Measurements from ENCODE around the gene CYBA.
A peak's percentile ranks its signal among the peaks of the same experiment; 100 is the strongest.
"Not testable (repeated sequence)": the region's sequence is repeated elsewhere in the genome, so short reads cannot be mapped to it uniquely, and the experiment has no call there.

Gene CYBA

GRCh38 chr16:88672776-88673175, 21.9 kb upstream of the CYBA start:
- no peaks in the 10 kb centered on the region for H3K4me1 ChIP-seq (ENCODE audit: insufficient read depth, poor library complexity, severe bottlenecking)
- peaks cover 3% of the 10 kb centered on the region for H3K27me3 ChIP-seq (ENCODE audit: insufficient read depth, poor library complexity, severe bottlenecking)
- H3K27ac ChIP-seq (ENCODE audit: poor library complexity, severe bottlenecking) = no peak overlapping the region
- H3K36me3 ChIP-seq (ENCODE audit: low read depth) = 0 out of 2 replicates have a peak, but pooled peaks cover 3% of the 10 kb centered on the region
- no peak overlapping the region for H3K4me3 ChIP-seq (ENCODE audit: severe bottlenecking)
- TF ChIP-seq, protein P1, sequence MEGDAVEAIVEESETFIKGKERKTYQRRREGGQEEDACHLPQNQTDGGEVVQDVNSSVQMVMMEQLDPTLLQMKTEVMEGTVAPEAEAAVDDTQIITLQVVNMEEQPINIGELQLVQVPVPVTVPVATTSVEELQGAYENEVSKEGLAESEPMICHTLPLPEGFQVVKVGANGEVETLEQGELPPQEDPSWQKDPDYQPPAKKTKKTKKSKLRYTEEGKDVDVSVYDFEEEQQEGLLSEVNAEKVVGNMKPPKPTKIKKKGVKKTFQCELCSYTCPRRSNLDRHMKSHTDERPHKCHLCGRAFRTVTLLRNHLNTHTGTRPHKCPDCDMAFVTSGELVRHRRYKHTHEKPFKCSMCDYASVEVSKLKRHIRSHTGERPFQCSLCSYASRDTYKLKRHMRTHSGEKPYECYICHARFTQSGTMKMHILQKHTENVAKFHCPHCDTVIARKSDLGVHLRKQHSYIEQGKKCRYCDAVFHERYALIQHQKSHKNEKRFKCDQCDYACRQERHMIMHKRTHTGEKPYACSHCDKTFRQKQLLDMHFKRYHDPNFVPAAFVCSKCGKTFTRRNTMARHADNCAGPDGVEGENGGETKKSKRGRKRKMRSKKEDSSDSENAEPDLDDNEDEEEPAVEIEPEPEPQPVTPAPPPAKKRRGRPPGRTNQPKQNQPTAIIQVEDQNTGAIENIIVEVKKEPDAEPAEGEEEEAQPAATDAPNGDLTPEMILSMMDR (IDR thresholded peaks at IDR 0.05; ENCODE audit: poor library complexity, severe bottlenecking) = peak; percentile 9
- no peak; the same call in 2 of the 3 replicates for ATAC-seq (ENCODE audit: low read depth)
- peak; percentile 67 for DNase-seq (ENCODE audit: low spot score)
- no peaks in the 10 kb centered on the region for H3K9me3 ChIP-seq (ENCODE audit: severe bottlenecking)

DNA sequence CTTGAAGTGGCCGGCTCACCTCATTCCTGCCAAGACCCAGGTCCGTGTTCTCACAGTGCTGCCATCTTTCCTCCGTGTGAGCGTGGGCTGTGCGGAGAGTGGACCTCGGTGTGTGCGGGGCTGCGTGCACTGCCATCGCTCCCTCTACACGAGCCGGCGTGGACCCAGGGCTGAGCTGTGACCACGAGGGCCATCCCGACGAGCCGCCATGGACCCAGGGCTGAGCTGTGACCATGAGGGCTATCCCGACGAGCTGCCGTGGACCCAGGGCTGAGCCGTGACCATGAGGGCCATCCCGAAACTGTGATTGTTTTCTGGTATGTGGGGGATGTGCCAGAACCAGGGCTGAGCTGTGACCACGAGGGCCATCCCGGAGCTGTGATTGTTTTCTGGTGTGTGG, 21.0 kb upstream of the CYBA start:
- 0 out of 2 replicates have a peak, but pooled peaks cover 3% of the 10 kb centered on the region for H3K36me3 ChIP-seq (ENCODE audit: low read depth)
- no peak for ATAC-seq (ENCODE audit: low read depth)
- no peaks in the 10 kb centered on the region for H3K4me1 ChIP-seq (ENCODE audit: insufficient read depth, poor library complexity, severe bottlenecking)
- TF ChIP-seq, protein P1 (IDR thresholded peaks at IDR 0.05; ENCODE audit: poor library complexity, severe bottlenecking) = no peak
- DNase-seq (ENCODE audit: low spot score) = no peak
- no peak overlapping the region for H3K27ac ChIP-seq (ENCODE audit: poor library complexity, severe bottlenecking)
- H3K27me3 ChIP-seq (ENCODE audit: insufficient read depth, poor library complexity, severe bottlenecking) = no peaks in the 10 kb centered on the region
- H3K9me3 ChIP-seq (ENCODE audit: severe bottlenecking) = no peaks in the 10 kb centered on the region
- no peak overlapping the region for H3K4me3 ChIP-seq (ENCODE audit: severe bottlenecking)

DNA sequence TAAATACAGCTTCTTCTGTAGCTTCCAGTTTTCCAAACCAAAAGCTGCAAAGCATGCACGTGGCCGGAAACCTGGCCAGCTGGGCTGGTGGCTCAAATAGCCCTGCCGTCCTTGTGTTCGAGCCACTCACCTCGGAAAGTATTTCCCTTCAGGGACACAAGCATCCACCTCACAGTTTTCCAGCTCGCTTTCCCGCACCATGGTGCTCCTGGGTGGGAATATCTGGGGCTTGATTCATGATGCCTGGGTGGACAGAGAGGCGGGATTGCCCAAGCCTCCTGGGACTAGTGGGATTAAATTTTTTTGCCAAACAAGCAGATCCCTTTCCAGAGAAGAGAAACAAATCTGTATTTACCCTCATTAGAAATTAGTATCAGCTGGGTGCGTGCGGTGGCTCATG, 19.1 kb upstream of the CYBA start:
- H3K4me3 ChIP-seq (ENCODE audit: severe bottlenecking) = no peak overlapping the region
- H3K36me3 ChIP-seq (ENCODE audit: low read depth) = peaks cover 10% of the 10 kb centered on the region; the same call in 1 of the 2 replicates
- no peaks in the 10 kb centered on the region for H3K4me1 ChIP-seq (ENCODE audit: insufficient read depth, poor library complexity, severe bottlenecking)
- TF ChIP-seq, protein P1 (IDR thresholded peaks at IDR 0.05; ENCODE audit: poor library complexity, severe bottlenecking) = no peak
- no peaks in the 10 kb centered on the region for H3K27me3 ChIP-seq (ENCODE audit: insufficient read depth, poor library complexity, severe bottlenecking)
- no peak overlapping the region for H3K27ac ChIP-seq (ENCODE audit: poor library complexity, severe bottlenecking)
- no peak for ATAC-seq (ENCODE audit: low read depth)
- no peaks in the 10 kb centered on the region for H3K9me3 ChIP-seq (ENCODE audit: severe bottlenecking)
- DNase-seq (ENCODE audit: low spot score) = no peak

- H3K4me1 ChIP-seq (ENCODE audit: insufficient read depth, poor library complexity, severe bottlenecking); ATAC-seq (ENCODE audit: low read depth); H3K9me3 ChIP-seq (ENCODE audit: severe bottlenecking); DNase-seq (ENCODE audit: low spot score); H3K27me3 ChIP-seq (ENCODE audit: insufficient read depth, poor library complexity, severe bottlenecking); H3K27ac ChIP-seq (ENCODE audit: poor library complexity, severe bottlenecking); H3K4me3 ChIP-seq (ENCODE audit: severe bottlenecking): not testable (repeated sequence)
- peaks cover 13% of the 10 kb centered on the region; the same call in 1 of the 2 replicates for H3K36me3 ChIP-seq (ENCODE audit: low read depth)
Observed at GRCh38 chr16:88669493-88669892, 18.6 kb upstream of the CYBA start.

DNA sequence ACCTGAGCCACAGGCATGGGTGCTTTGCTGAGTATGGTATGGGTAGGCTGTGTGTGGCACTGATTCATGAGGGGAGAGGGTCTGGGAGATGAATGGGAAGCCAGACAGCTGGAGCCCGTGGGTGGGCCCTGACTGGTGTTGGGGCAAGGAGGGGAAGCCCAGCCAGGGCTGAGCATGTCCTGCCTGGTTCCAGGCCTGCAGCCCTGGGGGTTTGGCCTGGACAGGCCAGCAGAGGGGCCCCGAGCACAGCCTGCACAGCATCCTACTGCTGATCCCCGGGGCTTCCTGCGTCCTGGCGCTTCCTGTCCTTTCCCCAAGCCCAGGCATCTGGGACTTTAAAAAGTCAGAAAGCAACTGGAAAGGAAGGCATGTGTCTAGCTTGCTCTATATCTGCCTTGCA, 16.6 kb upstream of the CYBA start:
- DNase-seq (ENCODE audit: low spot score) (no peak), ATAC-seq (ENCODE audit: low read depth) (no peak)
- no peak overlapping the region for H3K27ac ChIP-seq (ENCODE audit: poor library complexity, severe bottlenecking)
- TF ChIP-seq, protein P1 (IDR thresholded peaks at IDR 0.05; ENCODE audit: poor library complexity, severe bottlenecking) = no peak
- H3K4me3 ChIP-seq (ENCODE audit: severe bottlenecking) = no peak overlapping the region
- H3K4me1 ChIP-seq (ENCODE audit: insufficient read depth, poor library complexity, severe bottlenecking) = no peaks in the 10 kb centered on the region
- no peaks in the 10 kb centered on the region for H3K27me3 ChIP-seq (ENCODE audit: insufficient read depth, poor library complexity, severe bottlenecking)
- H3K36me3 ChIP-seq (ENCODE audit: low read depth) = peaks cover 13% of the 10 kb centered on the region; the same call in 1 of the 2 replicates
- H3K9me3 ChIP-seq (ENCODE audit: severe bottlenecking) = no peaks in the 10 kb centered on the region

Measured in RWPE2 (cell line).